ENCODE measurements around the gene PIP4K2B.

The PIP4K2B gene

GRCh38 chr17:38719943-38720641 is 79.3 kb downstream of the PIP4K2B start:
- ATAC-seq (ENCODE audit: insufficient read depth, low read depth), result no peak
- Histone ChIP-seq H3K79me2 (ENCODE audit: insufficient read depth, low read length) (no peaks in the 10 kb centered on the region), H3K4me3 (ENCODE audit: low read depth in 1 of 2, low read length in 2 of 2) (no peak overlapping the region), H3K4me2 (ENCODE audit: insufficient read depth, low read length) (no peak overlapping the region), H3K27ac (ENCODE audit: low read length) (no peak overlapping the region), H3K4me1 (ENCODE audit: insufficient read depth, low read length) (peaks cover 10% of the 10 kb centered on the region), H3K27me3 (ENCODE audit: insufficient read depth, low read length, poor library complexity) (no peaks in the 10 kb centered on the region), H4K20me1 (ENCODE audit: insufficient read depth, low read length) (peaks cover 9% of the 10 kb centered on the region; the same call in 1 of the 2 replicates), H3K9ac (ENCODE audit: low read depth, low read length) (no peak overlapping the region), H2AFZ (ENCODE audit: low read depth, low read length) (no peak overlapping the region), H3K9me3 (ENCODE audit: insufficient read depth, low read length, severe bottlenecking) (no peaks in the 10 kb centered on the region), H3K36me3 (ENCODE audit: insufficient read depth, low read length) (peaks cover 86% of the 10 kb centered on the region)
- TF ChIP-seq CTCF (IDR thresholded peaks at IDR 0.05; ENCODE audit: borderline replicate concordance, extremely low read depth, low read length, poor library complexity, severe bottlenecking) (no peak), EZH2 (IDR thresholded peaks at IDR 0.05; ENCODE audit: borderline replicate concordance, low read depth, low read length, severe bottlenecking) (no peak)
- no peak for DNase-seq

GRCh38 chr17:38719289-38719942 is 79.9 kb downstream of the PIP4K2B start:
- H3K9ac ChIP-seq (ENCODE audit: low read depth, low read length), result no peak overlapping the region
- TF ChIP-seq CTCF (IDR thresholded peaks at IDR 0.05; ENCODE audit: borderline replicate concordance, extremely low read depth, low read length, poor library complexity, severe bottlenecking), result no peak
- TF ChIP-seq EZH2 (IDR thresholded peaks at IDR 0.05; ENCODE audit: borderline replicate concordance, low read depth, low read length, severe bottlenecking), result no peak
- H3K9me3 ChIP-seq (ENCODE audit: insufficient read depth, low read length, severe bottlenecking), result no peaks in the 10 kb centered on the region
- no peak overlapping the region for H2AFZ ChIP-seq (ENCODE audit: low read depth, low read length)
- H3K27me3 ChIP-seq (ENCODE audit: insufficient read depth, low read length, poor library complexity), result no peaks in the 10 kb centered on the region
- DNase-seq (no peak), ATAC-seq (ENCODE audit: insufficient read depth, low read depth) (no peak)
- no peak overlapping the region for H3K4me2 ChIP-seq (ENCODE audit: insufficient read depth, low read length)
- no peak overlapping the region for H3K4me3 ChIP-seq (ENCODE audit: low read depth in 1 of 2, low read length in 2 of 2)
- H3K36me3 ChIP-seq (ENCODE audit: insufficient read depth, low read length), result peaks cover 85% of the 10 kb centered on the region
- H3K27ac ChIP-seq (ENCODE audit: low read length), result no peak overlapping the region
- peaks cover 3% of the 10 kb centered on the region; the same call in 1 of the 2 replicates for H3K4me1 ChIP-seq (ENCODE audit: insufficient read depth, low read length)
- H3K79me2 ChIP-seq (ENCODE audit: insufficient read depth, low read length), result no peaks in the 10 kb centered on the region
- peaks cover 9% of the 10 kb centered on the region; the same call in 1 of the 2 replicates for H4K20me1 ChIP-seq (ENCODE audit: insufficient read depth, low read length)

GRCh38 chr17:38717139-38717745 is 82.1 kb downstream of the PIP4K2B start:
- ATAC-seq (ENCODE audit: insufficient read depth, low read depth), result no peak
- Histone ChIP-seq H2AFZ (ENCODE audit: low read depth, low read length) (no peak overlapping the region), H3K4me1 (ENCODE audit: insufficient read depth, low read length) (no peaks in the 10 kb centered on the region), H4K20me1 (ENCODE audit: insufficient read depth, low read length) (peaks cover 5% of the 10 kb centered on the region; the same call in 1 of the 2 replicates), H3K4me3 (ENCODE audit: low read depth in 1 of 2, low read length in 2 of 2) (no peak overlapping the region), H3K4me2 (ENCODE audit: insufficient read depth, low read length) (no peak overlapping the region), H3K9me3 (ENCODE audit: insufficient read depth, low read length, severe bottlenecking) (no peaks in the 10 kb centered on the region), H3K36me3 (ENCODE audit: insufficient read depth, low read length) (peaks cover 95% of the 10 kb centered on the region), H3K79me2 (ENCODE audit: insufficient read depth, low read length) (no peaks in the 10 kb centered on the region), H3K27ac (ENCODE audit: low read length) (no peak overlapping the region), H3K9ac (ENCODE audit: low read depth, low read length) (no peak overlapping the region), H3K27me3 (ENCODE audit: insufficient read depth, low read length, poor library complexity) (no peaks in the 10 kb centered on the region)
- DNase-seq, result no peak
- TF ChIP-seq EZH2 (IDR thresholded peaks at IDR 0.05; ENCODE audit: borderline replicate concordance, low read depth, low read length, severe bottlenecking) (no peak), CTCF (IDR thresholded peaks at IDR 0.05; ENCODE audit: borderline replicate concordance, extremely low read depth, low read length, poor library complexity, severe bottlenecking) (no peak)
